HG03135 (cell line): ENCODE measurements around the gene EEA1.

Experiments
- ATAC-seq: cut with Tn5 transposase; IDR thresholded peaks from one replicate; pipeline ENCODE4 v1.9.1; 2021; ENCODE audit warnings: mild to moderate bottlenecking, moderate library complexity; ENCODE audit not compliant: unreplicated experiment

The EEA1 gene

GRCh38 chr12:92721130-92721529 lies 208.0 kb downstream of the EEA1 start:
- ATAC-seq = no peak
